H54 (cell line): ENCODE results near the gene GSTM3.

Experiments
- DNase-seq: peaks from one replicate; pipeline ENCODE4 v3.0.0; 2011; ENCODE audit warnings: low spot score, mixed read lengths; ENCODE audit not compliant: insufficient read length
- FAIRE-seq: peaks from 3 replicates; lab custom pipeline; 2011; peaks lifted over from hg19 to GRCh38; lab: Jason Lieb, UNC
- POLR2A ChIP-seq: IDR thresholded peaks from 2 replicates; pipeline ENCODE4 v1.6.1; 2011; ENCODE audit warnings: low read depth, mild to moderate bottlenecking, low read length

GSTM3 gene

DNA sequence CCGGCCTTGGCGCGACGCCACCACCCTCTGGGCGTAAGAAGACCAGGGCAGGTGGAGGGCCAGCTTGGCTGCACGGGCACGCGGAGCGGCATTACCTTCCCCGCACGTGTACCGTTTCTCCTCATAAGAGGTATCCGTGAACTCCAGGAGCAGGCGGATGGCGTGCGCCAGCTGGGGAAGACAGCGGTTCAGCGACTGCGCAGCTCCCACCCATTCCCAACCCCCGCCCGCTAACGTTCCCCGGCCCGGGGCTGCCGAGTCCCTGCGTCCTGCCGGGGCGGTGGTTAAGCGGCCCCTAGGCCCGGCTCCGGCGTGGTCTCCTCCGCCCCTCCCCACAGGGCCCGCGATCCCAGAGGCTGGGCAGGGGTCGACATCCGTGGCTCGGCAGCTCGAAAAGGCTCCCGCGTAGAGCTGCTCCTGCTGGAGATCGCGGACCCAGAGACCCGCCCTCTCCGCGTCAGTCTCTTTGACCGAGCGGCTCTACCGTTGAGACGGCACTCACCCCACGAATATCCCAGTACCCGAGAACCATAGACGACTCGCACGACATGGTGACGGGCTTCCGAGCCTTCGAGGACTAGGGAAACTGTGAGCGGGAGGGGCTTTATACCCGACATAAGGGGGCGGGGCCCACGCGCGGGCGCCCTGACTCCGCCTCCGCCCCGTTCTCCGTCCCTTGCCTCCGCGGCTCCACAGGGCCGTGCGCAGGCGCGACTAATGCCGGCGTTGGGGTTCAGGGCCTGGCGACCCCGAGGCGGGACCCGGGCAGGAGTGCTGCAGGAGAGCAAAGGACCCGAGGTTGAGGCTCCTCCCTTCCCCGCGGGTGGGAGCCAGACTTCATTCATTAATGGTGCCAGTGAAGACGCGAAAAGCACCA, 862 bp downstream of the GSTM3 start:
- DNase-seq = peak; percentile 77
- peak; percentile 95 for TF ChIP-seq POLR2A
- no peak for FAIRE-seq

DNA sequence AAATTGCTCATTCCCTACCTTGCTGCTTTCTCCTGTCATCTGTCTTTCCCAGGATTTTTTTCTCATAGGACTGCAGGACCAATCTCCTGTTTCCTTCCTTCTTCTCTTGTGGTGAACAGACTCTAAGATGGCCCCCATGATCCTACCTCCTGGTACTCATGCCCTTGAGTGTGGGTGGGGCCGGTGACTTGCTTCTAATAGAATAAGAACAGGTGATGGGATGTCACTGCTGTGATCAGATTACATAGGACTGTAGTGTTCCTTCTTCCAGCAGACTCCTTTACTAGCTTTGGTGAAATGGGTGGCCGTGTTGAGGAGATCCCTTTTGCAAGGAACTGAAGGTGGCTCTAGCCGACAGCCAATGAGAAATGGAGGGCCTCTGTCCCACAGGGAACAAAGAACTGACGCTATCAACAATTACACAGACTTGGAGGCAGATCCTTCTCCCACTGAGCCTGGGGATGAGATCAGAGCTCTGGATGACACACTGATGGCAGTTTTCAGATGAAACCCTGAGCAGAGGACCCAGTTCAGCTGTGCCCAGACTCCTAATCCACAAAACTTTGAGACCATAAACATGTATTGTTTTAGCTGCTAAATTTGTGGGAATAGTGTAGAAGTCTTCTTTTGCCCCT, 7.5 kb downstream of the GSTM3 start:
- FAIRE-seq = no peak
- TF ChIP-seq POLR2A = no peak
- no peak for DNase-seq

DNA sequence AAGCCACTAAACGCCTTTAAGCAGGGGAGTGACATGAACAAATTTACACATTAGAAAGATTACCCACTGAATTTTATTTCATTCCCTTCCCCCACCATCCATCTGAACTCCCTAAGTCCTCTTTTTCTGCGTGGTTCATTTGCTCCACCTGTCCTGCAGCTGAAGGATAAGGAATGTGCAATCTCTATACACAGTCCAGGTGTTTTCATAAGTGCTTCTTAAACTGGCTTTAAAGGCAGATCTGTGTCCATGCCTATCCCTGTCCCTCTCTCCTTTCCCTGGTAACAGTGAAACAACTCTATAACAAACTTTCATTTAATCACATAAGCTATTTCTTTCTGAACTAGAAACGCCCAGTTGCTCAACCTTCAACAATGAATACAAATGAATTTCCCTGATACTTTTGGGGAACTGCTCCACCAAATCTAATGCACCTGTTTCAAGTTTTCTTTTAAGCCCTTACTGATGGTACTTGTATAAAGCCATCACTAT, 8.4 kb downstream of the GSTM3 start:
- no peak for TF ChIP-seq POLR2A
- no peak for FAIRE-seq
- DNase-seq = no peak

- DNase-seq = no peak
- no peak for TF ChIP-seq POLR2A
- FAIRE-seq = no peak
These were observed 10.2 kb downstream of the GSTM3 start for GRCh38 chr1:109730666-109731065.

GRCh38 chr1:109728870-109729269, 12.0 kb downstream of the GSTM3 start:
- FAIRE-seq = no peak
- TF ChIP-seq POLR2A = no peak
- DNase-seq = no peak

DNA sequence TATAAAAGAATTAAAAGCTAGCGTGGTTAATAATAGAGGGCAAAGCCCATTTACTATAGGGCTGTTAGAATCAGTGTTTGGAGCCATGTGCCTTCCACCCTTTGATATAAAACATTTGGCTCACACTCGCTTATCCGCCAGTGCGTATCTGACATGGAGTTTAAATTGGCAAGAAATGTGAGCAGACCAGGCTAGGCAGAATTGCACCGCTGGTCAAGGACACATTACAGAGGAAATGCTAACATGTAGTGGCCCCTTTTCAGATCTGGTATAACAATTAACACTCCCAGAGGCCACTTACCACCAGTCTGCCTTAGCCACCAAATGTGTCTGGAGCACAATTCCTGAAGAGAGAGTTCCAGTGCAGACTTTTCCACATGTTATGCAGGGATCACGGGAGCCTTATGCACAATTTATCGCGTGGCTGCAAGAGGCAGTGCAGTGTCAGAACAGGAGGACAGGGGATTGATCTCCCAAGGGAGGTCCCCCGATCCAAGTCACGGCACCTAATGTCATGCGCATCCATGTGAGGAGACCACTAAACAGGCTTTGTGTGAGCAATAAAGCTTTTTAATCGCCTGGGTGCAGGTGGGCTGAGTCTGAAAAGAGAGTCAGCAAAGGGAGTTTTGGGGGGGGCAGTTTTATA, 14.0 kb downstream of the GSTM3 start:
- FAIRE-seq (no peak), DNase-seq (no peak)
- TF ChIP-seq POLR2A = no peak

DNA sequence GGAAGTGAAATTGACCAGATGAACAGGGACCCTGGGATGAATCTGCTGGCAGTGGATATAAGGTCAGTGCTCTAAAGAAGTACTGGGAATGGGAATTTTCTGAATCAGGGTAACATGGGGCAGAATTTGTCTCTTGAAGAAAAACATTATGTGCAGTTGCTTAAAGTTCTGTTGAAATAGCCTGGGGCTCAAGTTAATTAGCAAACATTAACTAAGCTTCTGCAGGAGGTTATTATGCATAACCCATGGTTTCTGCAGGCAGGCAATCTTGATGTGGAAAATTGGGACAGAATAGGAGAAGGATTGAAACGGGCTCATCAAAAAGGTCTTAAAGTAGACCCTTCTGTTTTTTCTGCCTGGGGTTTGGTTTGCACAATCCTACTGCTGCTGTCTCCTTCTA, 14.8 kb downstream of the GSTM3 start:
- no peak for FAIRE-seq

DNA sequence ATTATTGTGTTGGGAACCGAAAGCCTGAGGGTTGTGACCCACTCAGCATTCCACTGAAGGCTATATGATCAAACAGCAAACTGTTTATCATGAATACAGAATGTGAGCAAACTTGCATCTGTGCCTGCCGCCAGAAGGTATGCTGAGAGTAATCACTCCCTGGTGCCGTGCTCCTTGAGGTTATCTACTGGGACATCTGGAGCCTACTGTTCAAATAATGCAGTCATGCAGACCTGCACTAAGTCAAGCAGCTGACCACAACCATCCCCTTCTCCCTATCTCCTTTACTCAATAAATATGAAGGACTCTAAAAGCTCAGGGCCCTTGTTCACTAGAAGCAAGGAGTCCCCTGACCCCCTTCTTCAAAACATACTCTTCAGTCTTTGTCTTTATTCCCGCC, 15.3 kb downstream of the GSTM3 start:
- no peak for TF ChIP-seq POLR2A
- no peak for DNase-seq
- FAIRE-seq = no peak

More for the DNA sequence above, 14.8 kb downstream of the GSTM3 start:
- TF ChIP-seq POLR2A = no peak
- DNase-seq = no peak

- FAIRE-seq = no peak
- no peak for TF ChIP-seq POLR2A
These were observed 15.9 kb downstream of the GSTM3 start for GRCh38 chr1:109724933-109725332.

GRCh38 chr1:109722908-109723691, 17.7 kb downstream of the GSTM3 start:
- FAIRE-seq = no peak
- no peak for TF ChIP-seq POLR2A
- DNase-seq = no peak

More at GRCh38 chr1:109724933-109725332, 15.9 kb downstream of the GSTM3 start:
- DNase-seq = no peak

- FAIRE-seq = no peak
- TF ChIP-seq POLR2A = no peak
These were observed 18.9 kb downstream of the GSTM3 start for GRCh38 chr1:109721971-109722370.

DNA sequence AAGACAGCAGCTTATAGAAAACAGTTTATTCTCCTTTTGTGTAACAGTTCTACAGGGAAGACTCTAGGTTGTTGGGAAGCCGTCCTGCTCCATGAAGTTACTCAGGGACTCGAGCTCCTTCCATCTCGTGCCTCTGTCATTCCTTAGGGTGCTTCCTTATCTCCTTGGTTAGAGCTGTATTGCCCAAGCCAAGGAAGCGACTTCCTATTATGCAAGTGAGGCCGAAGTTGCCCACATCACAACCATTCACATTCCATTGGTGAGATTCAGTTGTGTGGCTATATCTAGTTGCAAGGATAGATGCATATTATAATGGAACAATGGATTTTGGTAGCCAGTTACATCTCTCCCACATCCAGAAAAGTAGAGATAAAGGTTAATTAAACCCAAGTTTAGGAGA, 19.8 kb downstream of the GSTM3 start:
- TF ChIP-seq POLR2A = no peak
- DNase-seq = no peak
- FAIRE-seq = no peak

More at GRCh38 chr1:109721971-109722370, 18.9 kb downstream of the GSTM3 start:
- no peak for DNase-seq

DNA sequence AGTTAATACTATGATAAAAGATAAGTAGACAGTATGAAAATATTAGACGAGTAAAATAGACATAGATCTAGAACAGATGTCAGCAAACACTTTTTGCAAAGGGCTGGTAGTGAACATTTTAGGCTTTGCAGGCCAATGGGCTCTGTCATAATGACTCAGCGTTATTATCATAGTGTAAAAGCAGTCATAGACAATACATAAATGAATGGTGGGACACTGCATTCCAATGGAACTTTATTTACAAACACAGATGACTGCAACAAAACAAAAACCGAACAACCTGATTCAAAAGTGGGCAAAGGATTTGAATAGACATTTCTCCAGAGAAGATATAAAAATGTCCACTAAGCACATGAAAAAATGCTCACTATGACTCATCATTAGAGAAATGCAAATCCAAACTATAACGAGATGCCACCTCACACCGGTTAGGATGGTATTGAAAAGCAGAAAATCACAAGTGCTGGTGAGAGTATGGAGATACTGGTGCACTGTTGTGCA, 21.5 kb downstream of the GSTM3 start:
- TF ChIP-seq POLR2A = no peak
- DNase-seq = no peak
- FAIRE-seq = peak; percentile 33
